Activated T-helper 2 cell treated with anti-CD3 and anti-CD28 coated beads, Interferon-gamma antibody, Interleukin-2, Interleukin-4, amounts not matched to agents 10 μg/mL and 5 μg/mL and 100 μg/mL, durations not matched to agents 14 hours and 24 hours and 36 hours (primary cell): ENCODE results near the gene ARMH1. TPM values are rescaled to one million over a fixed set of nuclear protein-coding genes. Genes with fewer than 3 reads are reported as not detected.
"Not testable (repeated sequence)": the region's sequence is repeated elsewhere in the genome, so short reads cannot be mapped to it uniquely, and the experiment has no call there.

Experiments
- DNase-seq: peaks from one replicate; pipeline ENCODE4 v3.0.0; 2021; ENCODE audit warnings: low spot score
- H3K27ac Mint-ChIP-seq: one replicate; pipeline ENCODE4 v1.8.0; 2021; ENCODE audit warnings: mixed read lengths
- H3K27me3 Mint-ChIP-seq: one replicate; pipeline ENCODE4 v1.8.0; 2021; ENCODE audit warnings: low read depth, mixed read lengths
- H3K36me3 Mint-ChIP-seq: one replicate; pipeline ENCODE4 v1.8.0; 2021; ENCODE audit warnings: low read depth, mixed read lengths
- H3K4me1 Mint-ChIP-seq: one replicate; pipeline ENCODE4 v1.8.0; 2021; ENCODE audit warnings: low read depth, mixed read lengths
- H3K4me3 Mint-ChIP-seq: one replicate; pipeline ENCODE4 v1.8.0; 2021; ENCODE audit warnings: low read depth, mild to moderate bottlenecking, moderate library complexity, mixed read lengths
- H3K9me3 Mint-ChIP-seq: one replicate; pipeline ENCODE4 v1.8.0; 2021; ENCODE audit warnings: mixed read lengths
- intact Hi-C: fragments of 100-400 bp; cut with micrococcal nuclease; formaldehyde crosslinking; loops from one replicate; pipeline ENCODE4 v1.15.1; 2023
- total RNA-seq: library from RNA; stranded (reverse); gene quantifications from 2 replicates; pipeline ENCODE4 v1.2.3, GENCODE V29; 2022

Gene ARMH1
- total RNA-seq, 1 donor from 2014 or later: 157 TPM

GRCh38 chr1:44733365-44733764 is 58.9 kb downstream of the ARMH1 start:
- H3K9me3 Mint-ChIP-seq: no peaks in the 10 kb centered on the region
- peaks cover 19% of the 10 kb centered on the region for H3K4me1 Mint-ChIP-seq
- H3K4me3 Mint-ChIP-seq: no peak overlapping the region
- H3K36me3 Mint-ChIP-seq: no peaks in the 10 kb centered on the region
- intact Hi-C loops: no loop called here
- DNase-seq: no peak
- H3K27ac Mint-ChIP-seq: no peak overlapping the region
- no peaks in the 10 kb centered on the region for H3K27me3 Mint-ChIP-seq

- no peak overlapping the region for H3K4me3 Mint-ChIP-seq
- H3K4me1 Mint-ChIP-seq: peaks cover 18% of the 10 kb centered on the region
- intact Hi-C loops: no loop called here
- H3K36me3 Mint-ChIP-seq: no peaks in the 10 kb centered on the region
- no peaks in the 10 kb centered on the region for H3K27me3 Mint-ChIP-seq
- no peak for DNase-seq
- no peak overlapping the region for H3K27ac Mint-ChIP-seq
- no peaks in the 10 kb centered on the region for H3K9me3 Mint-ChIP-seq
Measured at GRCh38 chr1:44733784-44734183, 59.3 kb downstream of the ARMH1 start.

- intact Hi-C loops: no loop called here
- H3K4me1 Mint-ChIP-seq: peaks cover 18% of the 10 kb centered on the region
- H3K4me3 Mint-ChIP-seq: no peak overlapping the region
- H3K9me3 Mint-ChIP-seq: no peaks in the 10 kb centered on the region
- no peak overlapping the region for H3K27ac Mint-ChIP-seq
- no peaks in the 10 kb centered on the region for H3K27me3 Mint-ChIP-seq
- peaks cover 9% of the 10 kb centered on the region for H3K36me3 Mint-ChIP-seq
- no peak for DNase-seq
Measured at GRCh38 chr1:44735992-44736391, 61.5 kb downstream of the ARMH1 start.

- Mint-ChIP-seq H3K4me1 (peaks cover 23% of the 10 kb centered on the region), H3K36me3 (peaks cover 28% of the 10 kb centered on the region), H3K4me3 (peak overlapping the region; percentile 90), H3K27ac (peak overlapping the region; percentile 86)
- intact Hi-C loops: loop anchor here (1.0 to 2.0 kb wide), 3 partner anchors 8 to 70 kb away; partner anchors contain the start of genes RNU5D-1 and RPS8
- not testable (repeated sequence) for H3K9me3 Mint-ChIP-seq, DNase-seq, H3K27me3 Mint-ChIP-seq
Measured at GRCh38 chr1:44738953-44739306, 64.4 kb downstream of the ARMH1 start.

GRCh38 chr1:44739307-44740178 is 65.0 kb downstream of the ARMH1 start, which contains the start of gene KIF2C:
TSS of gene KIF2C (plus strand) at chr1:44739837. CDS start at chr1:44739933, 96 bp downstream.
- Mint-ChIP-seq H3K27ac (peak within 1 kb of the TSS; percentile 86), H3K4me1 (peaks cover 28% of the 10 kb centered on the region), H3K27me3 (no peaks in the 10 kb centered on the region), H3K9me3 (no peaks in the 10 kb centered on the region), H3K4me3 (peak within 1 kb of the TSS; percentile 90), H3K36me3 (peaks cover 35% of the 10 kb centered on the region)
- peak; percentile 96 for DNase-seq
- intact Hi-C loops: loop anchor here (1.0 to 2.0 kb wide), 3 partner anchors 8 to 70 kb away; partner anchors contain the start of genes RNU5D-1 and RPS8

GRCh38 chr1:44740179-44740617 is 65.7 kb downstream of the ARMH1 start:
- Mint-ChIP-seq H3K27ac (peak overlapping the region; percentile 86), H3K4me3 (peak overlapping the region; percentile 90), H3K4me1 (peaks cover 30% of the 10 kb centered on the region), H3K36me3 (peaks cover 38% of the 10 kb centered on the region), H3K27me3 (no peaks in the 10 kb centered on the region), H3K9me3 (no peaks in the 10 kb centered on the region)
- intact Hi-C loops: no loop called here
- DNase-seq: no peak

- H3K9me3 Mint-ChIP-seq: no peaks in the 10 kb centered on the region
- H3K27me3 Mint-ChIP-seq: no peaks in the 10 kb centered on the region
- peaks cover 39% of the 10 kb centered on the region for H3K4me1 Mint-ChIP-seq
- H3K36me3 Mint-ChIP-seq: peaks cover 61% of the 10 kb centered on the region
- peak overlapping the region; percentile 88 for H3K27ac Mint-ChIP-seq
- intact Hi-C loops: no loop called here
- DNase-seq: no peak
- peak overlapping the region; percentile 54 for H3K4me3 Mint-ChIP-seq
Measured at GRCh38 chr1:44743211-44743610, 68.7 kb downstream of the ARMH1 start.

- H3K4me3 Mint-ChIP-seq: no peak overlapping the region
- intact Hi-C loops: no loop called here
- no peak for DNase-seq
- peaks cover 25% of the 10 kb centered on the region for H3K4me1 Mint-ChIP-seq
- peaks cover 64% of the 10 kb centered on the region for H3K36me3 Mint-ChIP-seq
- no peak overlapping the region for H3K27ac Mint-ChIP-seq
- no peaks in the 10 kb centered on the region for H3K27me3 Mint-ChIP-seq
- H3K9me3 Mint-ChIP-seq: no peaks in the 10 kb centered on the region
Measured at GRCh38 chr1:44747878-44748277, 73.4 kb downstream of the ARMH1 start.

- Mint-ChIP-seq H3K9me3 (no peaks in the 10 kb centered on the region), H3K4me1 (peaks cover 2% of the 10 kb centered on the region), H3K36me3 (peaks cover 86% of the 10 kb centered on the region), H3K4me3 (no peak overlapping the region), H3K27ac (peak overlapping the region; percentile 38), H3K27me3 (no peaks in the 10 kb centered on the region)
- intact Hi-C loops: no loop called here
- no peak for DNase-seq
Measured at GRCh38 chr1:44757420-44757819, 82.9 kb downstream of the ARMH1 start.

GRCh38 chr1:44759077-44759476 is 84.6 kb downstream of the ARMH1 start:
- H3K36me3 Mint-ChIP-seq: peaks cover 89% of the 10 kb centered on the region

GRCh38 chr1:44760876-44761275 is 86.4 kb downstream of the ARMH1 start:
- Mint-ChIP-seq H3K4me1 (peaks cover 2% of the 10 kb centered on the region), H3K27me3 (no peaks in the 10 kb centered on the region), H3K36me3 (peaks cover 83% of the 10 kb centered on the region), H3K27ac (no peak overlapping the region), H3K4me3 (no peak overlapping the region), H3K9me3 (no peaks in the 10 kb centered on the region)
- DNase-seq: no peak
- intact Hi-C loops: no loop called here

More at GRCh38 chr1:44759077-44759476, 84.6 kb downstream of the ARMH1 start:
- Mint-ChIP-seq H3K27ac (no peak overlapping the region), H3K4me3 (no peak overlapping the region), H3K4me1 (peaks cover 2% of the 10 kb centered on the region), H3K27me3 (no peaks in the 10 kb centered on the region), H3K9me3 (no peaks in the 10 kb centered on the region)
- intact Hi-C loops: no loop called here
- DNase-seq: no peak

- peaks cover 57% of the 10 kb centered on the region for H3K36me3 Mint-ChIP-seq
- H3K9me3 Mint-ChIP-seq, DNase-seq, H3K4me1 Mint-ChIP-seq, H3K4me3 Mint-ChIP-seq, H3K27me3 Mint-ChIP-seq, intact Hi-C loops, H3K27ac Mint-ChIP-seq: not testable (repeated sequence)
Measured at GRCh38 chr1:44766421-44766820, 91.9 kb downstream of the ARMH1 start.
